GM23338 (cell line): ENCODE results near the gene PTX3. TPM values are rescaled to one million over a fixed set of nuclear protein-coding genes. Genes with fewer than 3 reads are reported as not detected.

Experiments
- ATAC-seq: fragments of 200-7000 bp; cut with Tn5 transposase; 3 replicates; pipeline ENCODE4 v1.9.1; 2020
- DNase-seq: peaks from one replicate; pipeline ENCODE4 v3.0.0-alpha.2; 2015; ENCODE audit warnings: low spot score
- H2AFZ ChIP-seq: fragments of 200-600 bp; sonication (generic); 2 replicates; pipeline ENCODE4 v1.8.0; 2016; ENCODE audit warnings: antibody characterized with exemption, mild to moderate bottlenecking, moderate library complexity
- H3F3A ChIP-seq: fragments of 200-600 bp; sonication (generic); replicated peaks from 2 replicates; pipeline ENCODE4 v1.8.0; 2017; ENCODE audit warnings: antibody characterized with exemption, mixed run types, low read depth
- H3K27ac ChIP-seq: fragments of 200-600 bp; sonication (generic); 2 replicates; pipeline ENCODE4 v1.6.1; 2016; ENCODE audit warnings: low read depth
- H3K27me3 ChIP-seq: fragments of 200-600 bp; sonication (generic); 2 replicates; pipeline ENCODE4 v1.8.0; 2016; ENCODE audit warnings: mild to moderate bottlenecking, mixed run types, moderate library complexity; ENCODE audit not compliant: insufficient read depth
- H3K36me3 ChIP-seq: fragments of 200-600 bp; sonication (generic); 2 replicates; pipeline ENCODE4 v1.8.0; 2016; ENCODE audit warnings: mild to moderate bottlenecking; ENCODE audit not compliant: insufficient read depth
- H3K4me1 ChIP-seq: fragments of 200-600 bp; sonication (generic); 2 replicates; pipeline ENCODE4 v1.8.0; 2016; ENCODE audit warnings: mild to moderate bottlenecking, moderate library complexity; ENCODE audit not compliant: insufficient read depth
- H3K4me2 ChIP-seq: fragments of 200-600 bp; sonication (generic); 2 replicates; pipeline ENCODE4 v1.7.1; 2017; ENCODE audit warnings: mixed run types
- H3K4me3 ChIP-seq: fragments of 200-600 bp; sonication (generic); 2 replicates; pipeline ENCODE4 v1.6.1; 2016; ENCODE audit warnings: mixed run types
- H3K79me2 ChIP-seq: fragments of 200-600 bp; sonication (generic); replicated peaks from 2 replicates; pipeline ENCODE4 v1.8.0; 2017; ENCODE audit warnings: mild to moderate bottlenecking; ENCODE audit not compliant: insufficient read depth
- H3K9me2 ChIP-seq: fragments of 200-600 bp; sonication (generic); 2 replicates; pipeline ENCODE4 v1.8.0; 2017; ENCODE audit not compliant: insufficient read depth
- H4K20me1 ChIP-seq: fragments of 200-600 bp; sonication (generic); replicated peaks from 2 replicates; pipeline ENCODE4 v1.8.0; 2017; ENCODE audit warnings: mild to moderate bottlenecking; ENCODE audit not compliant: insufficient read depth
- H3K27ac Mint-ChIP-seq: 2 replicates; pipeline ENCODE4 v1.8.0; 2020; ENCODE audit warnings: inconsistent platforms, mild to moderate bottlenecking, moderate library complexity, mixed read lengths
- H3K27me3 Mint-ChIP-seq: 3 replicates; pipeline ENCODE4 v1.8.0; 2022; ENCODE audit warnings: low read depth, mild to moderate bottlenecking, moderate library complexity, mixed read lengths, inconsistent platforms; ENCODE audit not compliant: insufficient read depth, poor library complexity
- H3K36me3 Mint-ChIP-seq: 3 replicates; pipeline ENCODE4 v1.8.0; 2021; ENCODE audit warnings: low read depth, mild to moderate bottlenecking, inconsistent platforms, moderate library complexity, mixed read lengths
- H3K4me1 Mint-ChIP-seq: 3 replicates; pipeline ENCODE4 v1.8.0; 2020; ENCODE audit warnings: mild to moderate bottlenecking, inconsistent platforms, mixed read lengths
- H3K4me3 Mint-ChIP-seq: 3 replicates; pipeline ENCODE4 v1.8.0; 2021; ENCODE audit warnings: moderate library complexity, mild to moderate bottlenecking, inconsistent platforms, mixed read lengths
- H3K9me3 Mint-ChIP-seq: 3 replicates; pipeline ENCODE4 v1.8.0; 2020; ENCODE audit warnings: moderate library complexity, mild to moderate bottlenecking, inconsistent platforms, mixed read lengths
- CREB1 ChIP-seq: fragments of 250-450 bp; sonication (Bioruptor Pico); IDR thresholded peaks from 2 replicates; pipeline ENCODE4 v1.5.0; 2020; ENCODE audit warnings: low read depth, mild to moderate bottlenecking, moderate library complexity
- EZH2phosphoT487 ChIP-seq: fragments of 200-600 bp; sonication (generic); IDR thresholded peaks from one replicate; pipeline ENCODE4 v1.8.1; 2018; ENCODE audit warnings: antibody characterized with exemption; ENCODE audit not compliant: unreplicated experiment
- NANOG ChIP-seq: IDR thresholded peaks from 2 replicates; pipeline ENCODE4 v1.6.1; 2016; ENCODE audit warnings: antibody characterized with exemption, borderline replicate concordance
- POLR2AphosphoS5 ChIP-seq: IDR thresholded peaks from 2 replicates; pipeline ENCODE4 v1.6.1; 2016; ENCODE audit warnings: antibody characterized with exemption, low read depth
- STAT1 ChIP-seq: IDR thresholded peaks from one replicate; pipeline ENCODE4 v1.6.1; 2016; ENCODE audit warnings: antibody characterized with exemption; ENCODE audit not compliant: unreplicated experiment
- ZNF114 ChIP-seq: fragments of 250-450 bp; sonication (Bioruptor Pico); IDR thresholded peaks from 2 replicates; pipeline ENCODE4 v1.5.0; 2020; ENCODE audit warnings: mild to moderate bottlenecking, moderate library complexity
- polyA plus RNA-seq: library from polyadenylated mRNA; unstranded; fragments of >200 nt; fragmentation: Nextera tagmentation; extraction: Ambion mirVana; gene quantifications from 2 replicates; pipeline ENCODE4 v1.2.1, GENCODE V29; 2016
- total RNA-seq: library from RNA; depleted of rRNA; stranded (reverse); fragments of >200 nt; shearing (Covaris generic); gene quantifications from 2 replicates; pipeline ENCODE4 v1.2.3, GENCODE V29; 2014
- TF ChIP-seq, protein P1 (sequence below): IDR thresholded peaks from one replicate; pipeline ENCODE4 v1.6.1; 2018; ENCODE audit warnings: antibody characterized with exemption; ENCODE audit not compliant: unreplicated experiment
- TF ChIP-seq, protein P2 (sequence below): IDR thresholded peaks from 2 replicates; pipeline ENCODE4 v1.6.1; 2016; ENCODE audit warnings: antibody characterized with exemption
- TF ChIP-seq, protein P3 (sequence below): fragments of 250-450 bp; sonication (Bioruptor Pico); IDR thresholded peaks from 2 replicates; pipeline ENCODE4 v1.5.0; 2020; ENCODE audit warnings: mild to moderate bottlenecking, moderate library complexity

Gene PTX3
- total and polyA plus RNA-seq, 2 experiments from 2014 or later: 1.2 to 2.4 TPM

DNA sequence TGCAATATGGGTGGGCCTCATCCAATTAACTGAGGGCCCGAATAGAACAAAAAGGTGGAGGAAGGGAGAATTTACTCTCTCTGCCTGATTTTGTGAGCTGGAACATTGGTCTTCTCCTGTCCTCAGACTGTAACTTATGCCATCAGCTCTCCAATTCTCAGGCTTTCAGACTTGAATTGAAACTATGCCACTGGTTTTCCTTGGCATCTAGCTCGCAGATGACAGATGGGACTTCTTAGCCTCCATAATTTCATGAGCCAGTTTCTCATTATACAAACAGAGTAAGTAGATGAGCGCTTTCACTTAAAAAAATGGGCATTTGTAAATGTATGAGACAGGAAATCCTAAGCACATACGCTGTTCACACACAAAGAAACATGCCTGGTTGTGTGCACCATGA is 8.7 kb upstream of the PTX3 start (continued):
- TF ChIP-seq EZH2phosphoT487: no peak
- TF ChIP-seq, protein P1, sequence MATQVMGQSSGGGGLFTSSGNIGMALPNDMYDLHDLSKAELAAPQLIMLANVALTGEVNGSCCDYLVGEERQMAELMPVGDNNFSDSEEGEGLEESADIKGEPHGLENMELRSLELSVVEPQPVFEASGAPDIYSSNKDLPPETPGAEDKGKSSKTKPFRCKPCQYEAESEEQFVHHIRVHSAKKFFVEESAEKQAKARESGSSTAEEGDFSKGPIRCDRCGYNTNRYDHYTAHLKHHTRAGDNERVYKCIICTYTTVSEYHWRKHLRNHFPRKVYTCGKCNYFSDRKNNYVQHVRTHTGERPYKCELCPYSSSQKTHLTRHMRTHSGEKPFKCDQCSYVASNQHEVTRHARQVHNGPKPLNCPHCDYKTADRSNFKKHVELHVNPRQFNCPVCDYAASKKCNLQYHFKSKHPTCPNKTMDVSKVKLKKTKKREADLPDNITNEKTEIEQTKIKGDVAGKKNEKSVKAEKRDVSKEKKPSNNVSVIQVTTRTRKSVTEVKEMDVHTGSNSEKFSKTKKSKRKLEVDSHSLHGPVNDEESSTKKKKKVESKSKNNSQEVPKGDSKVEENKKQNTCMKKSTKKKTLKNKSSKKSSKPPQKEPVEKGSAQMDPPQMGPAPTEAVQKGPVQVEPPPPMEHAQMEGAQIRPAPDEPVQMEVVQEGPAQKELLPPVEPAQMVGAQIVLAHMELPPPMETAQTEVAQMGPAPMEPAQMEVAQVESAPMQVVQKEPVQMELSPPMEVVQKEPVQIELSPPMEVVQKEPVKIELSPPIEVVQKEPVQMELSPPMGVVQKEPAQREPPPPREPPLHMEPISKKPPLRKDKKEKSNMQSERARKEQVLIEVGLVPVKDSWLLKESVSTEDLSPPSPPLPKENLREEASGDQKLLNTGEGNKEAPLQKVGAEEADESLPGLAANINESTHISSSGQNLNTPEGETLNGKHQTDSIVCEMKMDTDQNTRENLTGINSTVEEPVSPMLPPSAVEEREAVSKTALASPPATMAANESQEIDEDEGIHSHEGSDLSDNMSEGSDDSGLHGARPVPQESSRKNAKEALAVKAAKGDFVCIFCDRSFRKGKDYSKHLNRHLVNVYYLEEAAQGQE: no peak
- TF ChIP-seq, protein P2, sequence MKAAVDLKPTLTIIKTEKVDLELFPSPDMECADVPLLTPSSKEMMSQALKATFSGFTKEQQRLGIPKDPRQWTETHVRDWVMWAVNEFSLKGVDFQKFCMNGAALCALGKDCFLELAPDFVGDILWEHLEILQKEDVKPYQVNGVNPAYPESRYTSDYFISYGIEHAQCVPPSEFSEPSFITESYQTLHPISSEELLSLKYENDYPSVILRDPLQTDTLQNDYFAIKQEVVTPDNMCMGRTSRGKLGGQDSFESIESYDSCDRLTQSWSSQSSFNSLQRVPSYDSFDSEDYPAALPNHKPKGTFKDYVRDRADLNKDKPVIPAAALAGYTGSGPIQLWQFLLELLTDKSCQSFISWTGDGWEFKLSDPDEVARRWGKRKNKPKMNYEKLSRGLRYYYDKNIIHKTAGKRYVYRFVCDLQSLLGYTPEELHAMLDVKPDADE: no peak

DNA sequence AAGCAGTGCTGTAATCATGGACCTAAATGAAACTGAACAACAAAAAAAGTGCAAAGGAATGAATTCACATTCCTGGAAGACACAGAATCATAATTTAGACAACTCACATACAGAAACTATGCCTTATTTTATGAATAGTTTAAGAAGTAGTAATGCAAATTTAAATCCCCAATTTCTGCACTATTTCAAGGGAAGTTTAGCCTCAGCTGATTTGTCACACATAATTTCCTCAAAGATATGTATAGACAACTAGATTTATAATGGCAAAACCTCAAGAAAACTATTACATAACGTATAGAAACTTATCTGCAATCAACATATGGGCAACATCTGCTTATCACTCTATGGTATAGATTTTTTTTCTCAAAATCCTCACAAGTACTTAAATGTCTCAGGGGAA is 7.8 kb upstream of the PTX3 start:
- ATAC-seq (no peak), DNase-seq (no peak)
- H4K20me1 ChIP-seq: no peaks in the 10 kb centered on the region
- Mint-ChIP-seq H3K27me3 (no peaks in the 10 kb centered on the region), H3K36me3 (peaks cover 22% of the 10 kb centered on the region), H3K9me3 (peaks cover 20% of the 10 kb centered on the region), H3K27ac (no peak overlapping the region), H3K4me1 (peaks cover 4% of the 10 kb centered on the region; the same call in 1 of the 3 replicates), H3K4me3 (no peak overlapping the region)
- no peaks in the 10 kb centered on the region for H3F3A ChIP-seq
- no peak overlapping the region for H3K4me2 ChIP-seq
- H3K27me3 ChIP-seq: no peaks in the 10 kb centered on the region
- H3K36me3 ChIP-seq: no peaks in the 10 kb centered on the region
- peaks cover under 1% of the 10 kb centered on the region; the same call in 1 of the 2 replicates for H3K9me2 ChIP-seq
- no peak overlapping the region for H3K27ac ChIP-seq
- no peaks in the 10 kb centered on the region for H3K79me2 ChIP-seq
- no peak overlapping the region for H3K4me3 ChIP-seq
- no peak overlapping the region for H2AFZ ChIP-seq
- no peaks in the 10 kb centered on the region; the same call in 1 of the 2 replicates for H3K4me1 ChIP-seq
- TF ChIP-seq, protein P3, sequence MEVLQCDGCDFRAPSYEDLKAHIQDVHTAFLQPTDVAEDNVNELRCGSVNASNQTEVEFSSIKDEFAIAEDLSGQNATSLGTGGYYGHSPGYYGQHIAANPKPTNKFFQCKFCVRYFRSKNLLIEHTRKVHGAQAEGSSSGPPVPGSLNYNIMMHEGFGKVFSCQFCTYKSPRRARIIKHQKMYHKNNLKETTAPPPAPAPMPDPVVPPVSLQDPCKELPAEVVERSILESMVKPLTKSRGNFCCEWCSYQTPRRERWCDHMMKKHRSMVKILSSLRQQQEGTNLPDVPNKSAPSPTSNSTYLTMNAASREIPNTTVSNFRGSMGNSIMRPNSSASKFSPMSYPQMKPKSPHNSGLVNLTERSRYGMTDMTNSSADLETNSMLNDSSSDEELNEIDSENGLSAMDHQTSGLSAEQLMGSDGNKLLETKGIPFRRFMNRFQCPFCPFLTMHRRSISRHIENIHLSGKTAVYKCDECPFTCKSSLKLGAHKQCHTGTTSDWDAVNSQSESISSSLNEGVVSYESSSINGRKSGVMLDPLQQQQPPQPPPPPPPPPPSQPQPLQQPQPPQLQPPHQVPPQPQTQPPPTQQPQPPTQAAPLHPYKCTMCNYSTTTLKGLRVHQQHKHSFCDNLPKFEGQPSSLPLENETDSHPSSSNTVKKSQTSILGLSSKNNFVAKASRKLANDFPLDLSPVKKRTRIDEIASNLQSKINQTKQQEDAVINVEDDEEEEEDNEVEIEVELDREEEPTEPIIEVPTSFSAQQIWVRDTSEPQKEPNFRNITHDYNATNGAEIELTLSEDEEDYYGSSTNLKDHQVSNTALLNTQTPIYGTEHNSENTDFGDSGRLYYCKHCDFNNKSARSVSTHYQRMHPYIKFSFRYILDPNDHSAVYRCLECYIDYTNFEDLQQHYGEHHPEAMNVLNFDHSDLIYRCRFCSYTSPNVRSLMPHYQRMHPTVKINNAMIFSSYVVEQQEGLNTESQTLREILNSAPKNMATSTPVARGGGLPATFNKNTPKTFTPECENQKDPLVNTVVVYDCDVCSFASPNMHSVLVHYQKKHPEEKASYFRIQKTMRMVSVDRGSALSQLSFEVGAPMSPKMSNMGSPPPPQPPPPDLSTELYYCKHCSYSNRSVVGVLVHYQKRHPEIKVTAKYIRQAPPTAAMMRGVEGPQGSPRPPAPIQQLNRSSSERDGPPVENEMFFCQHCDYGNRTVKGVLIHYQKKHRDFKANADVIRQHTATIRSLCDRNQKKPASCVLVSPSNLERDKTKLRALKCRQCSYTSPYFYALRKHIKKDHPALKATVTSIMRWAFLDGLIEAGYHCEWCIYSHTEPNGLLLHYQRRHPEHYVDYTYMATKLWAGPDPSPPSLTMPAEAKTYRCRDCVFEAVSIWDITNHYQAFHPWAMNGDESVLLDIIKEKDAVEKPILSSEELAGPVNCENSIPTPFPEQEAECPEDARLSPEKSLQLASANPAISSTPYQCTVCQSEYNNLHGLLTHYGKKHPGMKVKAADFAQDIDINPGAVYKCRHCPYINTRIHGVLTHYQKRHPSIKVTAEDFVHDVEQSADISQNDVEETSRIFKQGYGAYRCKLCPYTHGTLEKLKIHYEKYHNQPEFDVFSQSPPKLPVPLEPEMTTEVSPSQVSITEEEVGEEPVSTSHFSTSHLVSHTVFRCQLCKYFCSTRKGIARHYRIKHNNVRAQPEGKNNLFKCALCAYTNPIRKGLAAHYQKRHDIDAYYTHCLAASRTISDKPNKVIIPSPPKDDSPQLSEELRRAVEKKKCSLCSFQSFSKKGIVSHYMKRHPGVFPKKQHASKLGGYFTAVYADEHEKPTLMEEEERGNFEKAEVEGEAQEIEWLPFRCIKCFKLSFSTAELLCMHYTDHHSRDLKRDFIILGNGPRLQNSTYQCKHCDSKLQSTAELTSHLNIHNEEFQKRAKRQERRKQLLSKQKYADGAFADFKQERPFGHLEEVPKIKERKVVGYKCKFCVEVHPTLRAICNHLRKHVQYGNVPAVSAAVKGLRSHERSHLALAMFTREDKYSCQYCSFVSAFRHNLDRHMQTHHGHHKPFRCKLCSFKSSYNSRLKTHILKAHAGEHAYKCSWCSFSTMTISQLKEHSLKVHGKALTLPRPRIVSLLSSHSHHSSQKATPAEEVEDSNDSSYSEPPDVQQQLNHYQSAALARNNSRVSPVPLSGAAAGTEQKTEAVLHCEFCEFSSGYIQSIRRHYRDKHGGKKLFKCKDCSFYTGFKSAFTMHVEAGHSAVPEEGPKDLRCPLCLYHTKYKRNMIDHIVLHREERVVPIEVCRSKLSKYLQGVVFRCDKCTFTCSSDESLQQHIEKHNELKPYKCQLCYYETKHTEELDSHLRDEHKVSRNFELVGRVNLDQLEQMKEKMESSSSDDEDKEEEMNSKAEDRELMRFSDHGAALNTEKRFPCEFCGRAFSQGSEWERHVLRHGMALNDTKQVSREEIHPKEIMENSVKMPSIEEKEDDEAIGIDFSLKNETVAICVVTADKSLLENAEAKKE (CRISPR knock-in tag): no peak
- TF ChIP-seq STAT1 (no peak), CREB1 (CRISPR knock-in tag) (no peak), NANOG (no peak), POLR2AphosphoS5 (no peak), ZNF114 (CRISPR knock-in tag) (no peak)
- TF ChIP-seq, protein P1: no peak
- TF ChIP-seq, protein P2: no peak
